GM12872 (cell line): ENCODE results near the gene LPO.

Source experiments
- TF ChIP-seq, protein P1 (sequence below): IDR thresholded peaks from 3 replicates; pipeline ENCODE4 v1.5.1; 2011; ENCODE audit warnings: low read depth, mild to moderate bottlenecking, low read length, moderate library complexity; ENCODE audit not compliant: insufficient read depth

Gene LPO

GRCh38 chr17:58275417-58275816, 37.0 kb downstream of the LPO start:
- TF ChIP-seq, protein P1, sequence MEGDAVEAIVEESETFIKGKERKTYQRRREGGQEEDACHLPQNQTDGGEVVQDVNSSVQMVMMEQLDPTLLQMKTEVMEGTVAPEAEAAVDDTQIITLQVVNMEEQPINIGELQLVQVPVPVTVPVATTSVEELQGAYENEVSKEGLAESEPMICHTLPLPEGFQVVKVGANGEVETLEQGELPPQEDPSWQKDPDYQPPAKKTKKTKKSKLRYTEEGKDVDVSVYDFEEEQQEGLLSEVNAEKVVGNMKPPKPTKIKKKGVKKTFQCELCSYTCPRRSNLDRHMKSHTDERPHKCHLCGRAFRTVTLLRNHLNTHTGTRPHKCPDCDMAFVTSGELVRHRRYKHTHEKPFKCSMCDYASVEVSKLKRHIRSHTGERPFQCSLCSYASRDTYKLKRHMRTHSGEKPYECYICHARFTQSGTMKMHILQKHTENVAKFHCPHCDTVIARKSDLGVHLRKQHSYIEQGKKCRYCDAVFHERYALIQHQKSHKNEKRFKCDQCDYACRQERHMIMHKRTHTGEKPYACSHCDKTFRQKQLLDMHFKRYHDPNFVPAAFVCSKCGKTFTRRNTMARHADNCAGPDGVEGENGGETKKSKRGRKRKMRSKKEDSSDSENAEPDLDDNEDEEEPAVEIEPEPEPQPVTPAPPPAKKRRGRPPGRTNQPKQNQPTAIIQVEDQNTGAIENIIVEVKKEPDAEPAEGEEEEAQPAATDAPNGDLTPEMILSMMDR, result no peak

GRCh38 chr17:58276423-58276822, 38.0 kb downstream of the LPO start:
- TF ChIP-seq, protein P1, result no peak

GRCh38 chr17:58277107-58277801, 38.9 kb downstream of the LPO start:
- TF ChIP-seq, protein P1, result peak; percentile 44; the same call in 2 of the 3 replicates

- TF ChIP-seq, protein P1, result no peak
Observed at GRCh38 chr17:58277802-58278595, 39.6 kb downstream of the LPO start.

- TF ChIP-seq, protein P1, result no peak
Observed at GRCh38 chr17:58278661-58279015, 40.3 kb downstream of the LPO start.

GRCh38 chr17:58279016-58279711, 40.8 kb downstream of the LPO start:
- TF ChIP-seq, protein P1, result no peak

DNA sequence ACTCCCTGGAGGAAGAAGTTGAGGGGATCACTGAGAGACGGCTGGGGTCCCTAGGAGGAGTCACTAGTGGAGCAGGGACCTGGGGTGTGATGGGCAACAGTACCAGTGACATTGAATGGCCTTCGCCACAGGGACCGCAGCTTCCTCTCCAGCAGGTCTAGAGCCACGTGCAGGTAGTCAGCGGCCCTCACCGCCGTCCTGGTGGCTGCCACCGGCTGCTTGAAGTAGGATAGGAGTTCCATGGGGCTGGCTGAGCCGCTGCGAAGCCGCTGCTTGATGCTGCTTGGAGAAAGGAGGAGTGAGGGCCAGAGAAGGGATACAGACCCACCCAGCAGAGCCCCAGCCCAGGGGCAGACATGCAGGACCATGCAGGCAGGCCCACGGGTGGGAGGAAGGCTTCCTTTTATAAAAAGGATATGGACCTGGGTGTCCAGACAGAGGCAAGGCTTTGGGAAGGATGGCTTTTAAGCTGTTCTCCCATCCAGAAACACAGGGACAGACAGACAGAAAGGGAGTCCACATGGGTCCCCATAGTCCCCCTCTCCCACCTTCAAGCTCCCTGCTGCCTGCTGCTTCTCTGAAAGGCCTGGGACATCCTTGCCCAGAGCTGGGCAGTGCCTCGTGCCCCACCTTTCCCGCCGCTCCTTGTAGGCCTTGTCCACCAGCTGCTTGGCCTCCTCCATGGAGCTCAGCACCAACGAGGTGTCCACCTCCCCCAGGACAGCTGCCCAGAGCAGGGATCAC, 41.5 kb downstream of the LPO start:
- TF ChIP-seq, protein P1, result no peak
